Caco-2 (cell line): ENCODE data around the gene EVC2. TPM values are rescaled to one million over a fixed set of nuclear protein-coding genes. Genes with fewer than 3 reads are reported as not detected.

Source experiments
- BruUV-seq: library from RNA; stranded (reverse); fragments of 400-500 nt; replicated peaks from 2 replicates; lab custom pipeline; 2021; lab: Mats Ljungman, UMichigan
- CTCF ChIA-PET: fragments of 300-600 bp; sonication (Branson Sonifier 250); formaldehyde crosslinking; loops from one replicate; lab custom pipeline; 2022; ENCODE audit warnings: antibody characterized with exemption; lab: Charles Lee
- POLR2A ChIA-PET: fragments of 300-600 bp; sonication (Branson Sonifier 250); formaldehyde crosslinking; loops from one replicate; lab custom pipeline; 2022; ENCODE audit warnings: antibody characterized with exemption; lab: Charles Lee
- DNase-seq, 2 experiments: peaks; one replicate each; pipeline versions ENCODE4 v3.0.0 to v3.0.0-alpha.2; 2020 to 2022
- H3K27me3 ChIP-seq: replicated peaks from 2 replicates; pipeline ENCODE4 v1.6.0; 2011; ENCODE audit warnings: low read length; ENCODE audit not compliant: control insufficient read depth, insufficient read depth
- H3K36me3 ChIP-seq: 2 replicates; pipeline ENCODE4 v1.5.1; 2011; ENCODE audit warnings: low read length; ENCODE audit not compliant: control insufficient read depth, insufficient read depth
- H3K4me1 ChIP-seq: fragments of 250-450 bp; sonication (Bioruptor Pico); 2 replicates; pipeline ENCODE4 v1.5.1; 2020; ENCODE audit warnings: mild to moderate bottlenecking
- H3K4me3 ChIP-seq: 2 replicates; pipeline ENCODE4 v1.5.1; 2011; ENCODE audit warnings: low read depth, mild to moderate bottlenecking, control low read depth, low read length
- H3K9me3 ChIP-seq: fragments of 250-450 bp; sonication (Bioruptor Pico); 2 replicates; pipeline ENCODE4 v1.5.1; 2020; ENCODE audit warnings: mild to moderate bottlenecking, moderate library complexity
- H3K27ac Mint-ChIP-seq: one replicate; pipeline ENCODE4 v1.8.0; 2022; ENCODE audit warnings: mixed read lengths; ENCODE audit not compliant: unreplicated experiment
- H3K27me3 Mint-ChIP-seq: one replicate; pipeline ENCODE4 v1.8.0; 2022; ENCODE audit warnings: mixed read lengths; ENCODE audit not compliant: insufficient read depth, unreplicated experiment
- H3K36me3 Mint-ChIP-seq: one replicate; pipeline ENCODE4 v1.8.0; 2022; ENCODE audit warnings: mild to moderate bottlenecking, mixed read lengths; ENCODE audit not compliant: insufficient read depth, unreplicated experiment
- H3K4me1 Mint-ChIP-seq: one replicate; pipeline ENCODE4 v1.8.0; 2022; ENCODE audit warnings: low read depth, mixed read lengths; ENCODE audit not compliant: unreplicated experiment
- H3K4me3 Mint-ChIP-seq: one replicate; pipeline ENCODE4 v1.8.0; 2022; ENCODE audit warnings: mild to moderate bottlenecking, moderate library complexity, mixed read lengths; ENCODE audit not compliant: unreplicated experiment
- H3K9me3 Mint-ChIP-seq: one replicate; pipeline ENCODE4 v1.8.0; 2022; ENCODE audit warnings: mixed read lengths; ENCODE audit not compliant: unreplicated experiment
- CTCF ChIP-seq, 2 experiments: fragments of 200-600 bp in 1 of 2; IDR thresholded peaks; 1 replicate in 1 of 2; 2 replicates in 1 of 2; pipeline versions ENCODE4 v1.5.1 to v1.8.0; 2011 to 2022; ENCODE audit warnings: antibody characterized with exemption in 1 of 2, control low read depth in 1 of 2, inconsistent platforms in 1 of 2, low read depth in 1 of 2, low read length in 1 of 2, mild to moderate bottlenecking in 1 of 2, moderate library complexity in 1 of 2; ENCODE audit not compliant: insufficient read depth in 1 of 2, severe bottlenecking in 1 of 2, unreplicated experiment in 1 of 2
- intact Hi-C: fragments of 100-400 bp; cut with micrococcal nuclease; formaldehyde crosslinking; loops from one replicate; pipeline ENCODE4 v1.10.0; 2022; ENCODE audit not compliant: unreplicated experiment
- total RNA-seq: library from RNA; stranded (reverse); gene quantifications from 2 replicates; pipeline ENCODE4 v1.2.3, GENCODE V29; 2022

EVC2 gene
- total RNA-seq, 1 experiment from 2014 or later = not detected

GRCh38 chr4:5720980-5721379 lies 12.6 kb upstream of the EVC2 start:
- peaks cover 12% of the 10 kb centered on the region; the same call in 1 of the 2 replicates for H3K4me1 ChIP-seq
- POLR2A ChIA-PET = no interaction called here
- no peaks in the 10 kb centered on the region for H3K36me3 Mint-ChIP-seq

GRCh38 chr4:5720157-5720850 lies 11.9 kb upstream of the EVC2 start:
- Histone ChIP-seq H3K4me1 (peaks cover 12% of the 10 kb centered on the region; the same call in 1 of the 2 replicates), H3K36me3 (no peaks in the 10 kb centered on the region), H3K9me3 (0 out of 2 replicates have a peak, but pooled peaks cover 1% of the 10 kb centered on the region), H3K4me3 (no peak overlapping the region), H3K27me3 (no peaks in the 10 kb centered on the region)
- Mint-ChIP-seq H3K9me3 (peaks cover 35% of the 10 kb centered on the region), H3K4me1 (no peaks in the 10 kb centered on the region), H3K36me3 (no peaks in the 10 kb centered on the region), H3K4me3 (no peak overlapping the region), H3K27me3 (no peaks in the 10 kb centered on the region), H3K27ac (no peak overlapping the region)
- CTCF ChIA-PET = no interaction called here
- no peak for DNase-seq
- BruUV-seq = no TSS peak
- TF ChIP-seq CTCF (IDR thresholded peaks at IDR 0.05; ENCODE audit: insufficient read depth in 1 of 2, low read depth in 1 of 2, low read length in 1 of 2, severe bottlenecking in 1 of 2, unreplicated experiment in 1 of 2) = no peak
- POLR2A ChIA-PET = no interaction called here
- intact Hi-C loops = no loop called here

More at GRCh38 chr4:5720980-5721379, 12.6 kb upstream of the EVC2 start:
- intact Hi-C loops = no loop called here
- Histone ChIP-seq H3K4me3 (no peak overlapping the region), H3K9me3 (no peaks in the 10 kb centered on the region), H3K36me3 (no peaks in the 10 kb centered on the region), H3K27me3 (no peaks in the 10 kb centered on the region)
- DNase-seq = no peak
- Mint-ChIP-seq H3K27ac (no peak overlapping the region), H3K9me3 (peaks cover 33% of the 10 kb centered on the region), H3K27me3 (no peaks in the 10 kb centered on the region), H3K4me1 (no peaks in the 10 kb centered on the region), H3K4me3 (no peak overlapping the region)
- CTCF ChIA-PET = no interaction called here
- no peak for TF ChIP-seq CTCF (IDR thresholded peaks at IDR 0.05; ENCODE audit: insufficient read depth in 1 of 2, low read depth in 1 of 2, low read length in 1 of 2, severe bottlenecking in 1 of 2, unreplicated experiment in 1 of 2)
- BruUV-seq = no TSS peak

- 0 out of 2 replicates have a peak, but pooled peaks cover 3% of the 10 kb centered on the region for H3K9me3 ChIP-seq
- H3K4me1 Mint-ChIP-seq = no peaks in the 10 kb centered on the region
- no TSS peak for BruUV-seq
- no peak overlapping the region for H3K4me3 Mint-ChIP-seq
- H3K36me3 ChIP-seq = no peaks in the 10 kb centered on the region
- no peaks in the 10 kb centered on the region for H3K36me3 Mint-ChIP-seq
- no peak overlapping the region for H3K27ac Mint-ChIP-seq
- no peaks in the 10 kb centered on the region for H3K27me3 Mint-ChIP-seq
- TF ChIP-seq CTCF (IDR thresholded peaks at IDR 0.05; ENCODE audit: insufficient read depth in 1 of 2, low read depth in 1 of 2, low read length in 1 of 2, severe bottlenecking in 1 of 2, unreplicated experiment in 1 of 2) = no peak
- DNase-seq = no peak
- H3K4me1 ChIP-seq = peaks cover 12% of the 10 kb centered on the region; the same call in 1 of the 2 replicates
- ChIA-PET CTCF (no interaction called here), POLR2A (no interaction called here)
- intact Hi-C loops = no loop called here
- H3K27me3 ChIP-seq = no peaks in the 10 kb centered on the region
- H3K4me3 ChIP-seq = no peak overlapping the region
- peaks cover 38% of the 10 kb centered on the region for H3K9me3 Mint-ChIP-seq
Observed at GRCh38 chr4:5719350-5720055, 11.1 kb upstream of the EVC2 start.
